Stimulated activated naive B cell treated with anti-CD40 and anti-IgM and Interleukin-4, amounts not matched to agents 10 μg/mL and 1 μg/mL and 100 μg/mL, for 72 hours (primary cell): ENCODE results near the gene RNF223.
A peak's percentile ranks its signal among the peaks of the same experiment; 100 is the strongest.
"Not testable (repeated sequence)": the region's sequence is repeated elsewhere in the genome, so short reads cannot be mapped to it uniquely, and the experiment has no call there.

Source experiments
- ATAC-seq, 2 donors: fragments of 150-1000 bp; cut with Tn5 transposase; replicated peaks; 2 replicates each; pipeline ENCODE4 v1.10.0; 2021; ENCODE audit warnings: moderate library complexity in 1 of 2
- DNase-seq: peaks from one replicate; pipeline ENCODE4 v3.0.0; 2021
- H3K27ac Mint-ChIP-seq: one replicate; pipeline ENCODE4 v1.8.0; 2022; ENCODE audit warnings: mild to moderate bottlenecking, mixed read lengths
- H3K27me3 Mint-ChIP-seq, 2 donors: one replicate each; pipeline ENCODE4 v1.8.0; 2022; ENCODE audit warnings: mixed read lengths in 2 of 2
- H3K36me3 Mint-ChIP-seq, 2 donors: one replicate each; pipeline ENCODE4 v1.8.0; 2022; ENCODE audit warnings: mixed read lengths in 2 of 2, mild to moderate bottlenecking in 1 of 2
- H3K4me1 Mint-ChIP-seq, 2 donors: one replicate each; pipeline ENCODE4 v1.8.0; 2022; ENCODE audit warnings: mixed read lengths in 2 of 2, mild to moderate bottlenecking in 1 of 2
- H3K4me3 Mint-ChIP-seq, 2 donors: one replicate each; pipeline ENCODE4 v1.8.0; 2022; ENCODE audit warnings: mild to moderate bottlenecking in 2 of 2, mixed read lengths in 2 of 2, moderate library complexity in 1 of 2
- H3K9me3 Mint-ChIP-seq, 2 donors: one replicate each; pipeline ENCODE4 v1.8.0; 2022; ENCODE audit warnings: mixed read lengths in 2 of 2, mild to moderate bottlenecking in 1 of 2

The RNF223 gene

DNA sequence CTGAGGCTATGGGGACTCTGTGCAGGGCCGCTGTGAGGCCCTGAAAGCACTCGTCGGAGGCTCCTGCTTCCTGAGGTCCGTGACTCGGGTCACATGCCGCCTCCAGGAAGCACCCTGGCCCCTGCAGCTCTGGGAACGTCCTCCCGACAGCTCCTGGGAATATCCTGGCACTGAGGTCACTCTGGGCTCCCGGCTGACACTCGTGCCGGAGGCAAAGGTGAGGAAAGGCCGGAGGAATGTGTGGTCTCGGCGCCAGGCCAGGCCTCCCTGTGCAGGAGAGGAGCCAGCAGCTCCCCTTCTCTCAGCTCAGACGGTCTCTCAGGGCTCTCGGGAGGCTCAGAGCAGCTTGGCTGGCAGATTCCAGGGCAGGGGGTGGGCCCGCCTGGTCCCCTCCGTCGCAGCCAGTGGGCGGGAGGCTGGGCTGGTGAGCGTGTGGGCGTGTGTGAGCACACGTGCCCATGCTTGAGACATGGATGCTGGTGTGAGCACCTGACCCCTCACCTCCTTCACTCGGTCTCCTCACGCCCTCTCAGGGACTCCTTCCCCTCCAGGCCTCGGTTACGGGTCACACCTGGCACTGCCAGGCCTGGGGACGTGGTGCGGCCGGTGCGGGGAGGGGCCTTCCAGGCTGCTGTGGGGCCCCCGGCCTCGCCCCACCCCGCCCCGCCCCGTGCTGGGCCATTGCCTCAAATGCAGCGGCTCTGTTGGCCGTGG, 5.5 kb upstream of the RNF223 start:
- H3K9me3 Mint-ChIP-seq: no peaks in the 10 kb centered on the region
- peaks cover 8 to 16% of the 10 kb centered on the region in 2 donors for H3K27me3 Mint-ChIP-seq
- DNase-seq (no peak), ATAC-seq (peak; percentile 81 to 83)
- H3K4me1 Mint-ChIP-seq: peaks cover 9 to 12% of the 10 kb centered on the region in 2 donors
- peak overlapping the region; percentile 41 to 70 for H3K4me3 Mint-ChIP-seq
- peaks cover 7 to 9% of the 10 kb centered on the region in 2 donors for H3K36me3 Mint-ChIP-seq
- H3K27ac Mint-ChIP-seq: peak overlapping the region; percentile 56

DNA sequence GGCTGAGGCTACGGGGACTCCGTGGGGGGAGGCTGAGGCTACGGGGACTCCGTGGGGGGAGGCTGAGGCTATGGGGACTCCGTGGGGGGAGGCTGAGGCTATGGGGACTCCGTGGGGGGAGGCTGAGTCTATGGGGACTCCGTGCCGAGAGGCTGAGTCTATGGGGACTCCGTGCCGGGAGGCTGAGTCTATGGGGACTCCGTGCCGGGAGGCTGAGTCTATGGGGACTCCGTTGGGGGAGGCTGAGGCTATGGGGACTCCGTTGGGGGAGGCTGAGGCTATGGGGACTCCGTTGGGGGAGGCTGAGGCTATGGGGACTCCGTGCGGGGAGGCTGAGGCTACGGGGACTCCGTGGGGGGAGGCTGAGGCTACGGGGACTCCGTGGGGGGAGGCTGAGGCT, 3.3 kb upstream of the RNF223 start:
- Mint-ChIP-seq H3K27me3 (peaks cover 10 to 25% of the 10 kb centered on the region in 2 donors), H3K4me1 (peaks cover 10 to 16% of the 10 kb centered on the region in 2 donors)
- not testable (repeated sequence) for DNase-seq, H3K27ac Mint-ChIP-seq, H3K36me3 Mint-ChIP-seq, H3K4me3 Mint-ChIP-seq, ATAC-seq, H3K9me3 Mint-ChIP-seq

DNA sequence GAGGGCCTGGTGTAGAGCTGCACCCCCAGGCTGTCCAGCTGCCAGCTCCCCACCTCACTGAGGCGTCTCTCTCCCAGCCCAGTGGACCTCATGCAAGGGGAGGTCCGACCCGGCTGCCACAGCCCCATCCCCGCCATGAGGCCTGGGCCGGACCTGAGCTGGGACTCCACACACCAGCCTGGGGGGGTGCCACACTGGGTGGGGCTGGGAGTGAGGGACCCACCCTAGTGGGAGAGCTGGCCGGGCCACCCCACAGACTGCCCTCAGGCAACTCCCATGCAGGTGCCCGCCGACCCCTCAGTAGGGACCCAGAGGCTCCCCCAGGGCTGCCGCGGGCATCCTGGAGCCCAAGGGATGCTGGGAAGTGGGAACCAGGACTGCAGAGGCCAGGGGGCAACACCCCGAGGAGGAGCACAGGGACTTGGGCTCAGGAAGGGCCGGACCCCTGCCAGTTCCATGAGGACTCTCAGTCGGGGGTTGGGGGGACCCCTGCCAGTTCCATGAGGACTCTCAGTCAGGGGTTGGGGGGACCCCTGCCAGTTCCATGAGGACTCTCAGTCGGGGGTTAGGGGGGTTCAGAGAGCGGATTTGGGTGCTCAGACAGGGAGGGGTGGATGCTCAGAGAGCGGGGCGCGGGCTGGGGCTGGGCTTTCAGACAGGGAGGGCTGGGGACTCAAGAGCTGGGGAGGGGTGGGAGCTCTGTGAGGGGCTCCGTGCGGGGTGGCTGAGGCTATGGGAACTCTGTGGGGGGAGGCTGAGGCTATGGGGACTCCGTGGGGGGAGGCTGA, 1.2 kb upstream of the RNF223 start:
- no peaks in the 10 kb centered on the region for H3K36me3 Mint-ChIP-seq
- H3K27me3 Mint-ChIP-seq: peaks cover 10 to 24% of the 10 kb centered on the region in 2 donors
- no peak overlapping the region for H3K27ac Mint-ChIP-seq
- no peaks in the 10 kb centered on the region for H3K9me3 Mint-ChIP-seq
- no peak overlapping the region for H3K4me3 Mint-ChIP-seq
- DNase-seq (no peak), ATAC-seq (no peak)
- peaks cover 14 to 22% of the 10 kb centered on the region in 2 donors for H3K4me1 Mint-ChIP-seq

DNA sequence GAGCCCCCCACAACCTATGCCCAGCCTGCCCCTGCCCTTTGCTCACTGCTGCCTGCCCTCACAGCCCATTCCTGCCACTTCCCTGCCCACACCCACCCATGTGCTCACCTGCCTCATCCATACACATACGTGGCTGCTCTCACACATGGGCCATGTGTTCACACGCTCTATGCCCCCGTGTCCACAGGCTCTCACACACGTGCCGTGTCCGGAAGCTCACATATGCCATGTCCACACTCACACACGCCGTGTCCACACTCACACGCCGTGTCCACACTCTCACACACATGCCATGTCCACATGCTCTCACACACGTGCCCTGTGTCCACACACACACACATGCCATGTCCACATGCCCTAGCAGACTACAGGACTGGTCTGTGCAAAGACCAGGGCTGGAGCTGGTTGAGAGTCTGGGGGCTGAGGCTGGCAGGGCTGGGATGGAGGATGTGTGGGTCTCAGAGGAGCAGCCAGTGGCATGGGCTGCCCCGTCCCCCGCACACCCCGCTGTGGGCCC, 583 bp upstream of the RNF223 start:
- ATAC-seq (no peak), DNase-seq (no peak)
- no peak overlapping the region for H3K27ac Mint-ChIP-seq
- H3K4me1 Mint-ChIP-seq: peaks cover 18 to 21% of the 10 kb centered on the region in 2 donors
- H3K27me3 Mint-ChIP-seq: peaks cover 10 to 19% of the 10 kb centered on the region in 2 donors
- H3K4me3 Mint-ChIP-seq: peak overlapping the region in 1 of 2 donors; percentile 14
- H3K36me3 Mint-ChIP-seq: no peaks in the 10 kb centered on the region
- no peaks in the 10 kb centered on the region for H3K9me3 Mint-ChIP-seq

DNA sequence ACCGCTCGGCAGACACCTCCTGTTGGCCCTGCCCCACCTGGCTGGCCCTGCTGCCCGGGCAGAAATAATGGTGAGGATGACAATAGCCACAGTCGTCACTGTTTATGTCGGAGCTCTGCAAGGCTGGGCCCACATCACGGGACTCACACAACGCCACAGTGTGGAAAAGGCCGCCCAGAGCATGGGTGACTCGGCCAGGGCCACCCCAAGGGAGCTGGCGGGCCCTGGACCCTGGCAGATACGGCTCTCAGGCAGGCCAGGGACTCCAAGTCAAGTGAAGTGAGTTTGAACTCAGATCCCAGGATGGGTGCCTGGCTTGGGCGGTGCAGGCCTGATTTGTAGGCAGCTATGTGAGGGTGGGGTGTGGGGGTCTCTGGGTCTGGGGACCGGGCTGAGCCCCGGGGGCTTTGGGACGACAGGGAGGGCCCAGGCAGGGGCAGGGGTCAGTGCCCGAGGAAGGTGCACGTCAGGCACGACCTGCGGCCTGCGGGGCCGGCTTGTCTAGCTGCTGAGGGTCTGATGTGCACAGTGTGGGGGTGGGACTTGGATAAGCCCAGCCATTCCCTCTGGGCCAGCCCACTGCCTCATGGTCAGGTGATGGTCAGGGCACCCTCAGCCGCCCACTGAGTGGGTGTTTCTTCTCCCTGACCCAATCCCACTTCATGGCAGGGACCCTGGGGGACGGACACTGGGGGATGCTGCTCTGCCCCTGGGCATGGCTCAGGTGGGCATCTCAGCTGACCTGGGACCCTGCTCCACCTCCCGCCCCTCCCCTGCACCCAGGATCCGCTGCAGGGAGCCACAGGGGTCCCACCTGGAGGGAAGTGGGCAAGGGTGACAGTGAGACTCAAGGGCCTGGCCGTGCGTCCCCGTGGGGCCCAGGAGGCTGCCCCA, 1.0 kb downstream of the RNF223 start:
- Mint-ChIP-seq H3K4me1 (peaks cover 17 to 21% of the 10 kb centered on the region in 2 donors), H3K27ac (no peak overlapping the region), H3K9me3 (no peaks in the 10 kb centered on the region), H3K36me3 (peaks cover 3 to 4% of the 10 kb centered on the region in 2 donors), H3K4me3 (no peak overlapping the region), H3K27me3 (peaks cover 10 to 19% of the 10 kb centered on the region in 2 donors)
- no peak for DNase-seq
- ATAC-seq: no peak

DNA sequence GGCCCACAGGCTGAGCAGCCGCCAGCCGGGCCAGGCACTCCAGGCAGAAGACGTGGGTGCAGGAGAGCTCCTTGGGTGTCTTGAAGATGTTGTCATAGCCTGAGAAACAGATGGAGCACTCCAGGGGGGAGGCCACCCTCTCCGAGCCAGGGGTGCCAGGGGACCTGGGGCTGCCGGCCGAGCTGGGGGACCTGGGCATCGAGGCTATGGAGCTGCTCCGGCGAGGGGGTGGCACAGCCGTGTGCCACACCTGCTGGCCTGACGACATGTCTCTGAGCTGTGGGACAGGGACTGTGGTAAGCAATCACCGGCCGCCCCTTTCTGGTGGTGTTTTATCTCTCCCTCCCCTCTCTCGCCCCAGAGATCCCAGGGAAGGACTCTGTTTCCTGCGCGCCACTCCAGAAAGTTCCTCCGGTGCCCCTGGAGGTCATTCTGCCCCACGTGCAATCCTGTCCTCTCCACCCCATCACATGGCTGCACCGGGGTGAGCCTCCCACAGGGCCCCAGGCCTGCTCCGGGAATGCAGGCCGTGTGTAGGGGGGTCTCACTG, 1.7 kb downstream of the RNF223 start:
- Mint-ChIP-seq H3K4me3 (no peak overlapping the region), H3K27me3 (peaks cover 10 to 19% of the 10 kb centered on the region in 2 donors), H3K27ac (no peak overlapping the region), H3K9me3 (no peaks in the 10 kb centered on the region), H3K4me1 (peaks cover 18 to 27% of the 10 kb centered on the region in 2 donors), H3K36me3 (peaks cover 3 to 4% of the 10 kb centered on the region in 2 donors)
- ATAC-seq (no peak), DNase-seq (no peak)

DNA sequence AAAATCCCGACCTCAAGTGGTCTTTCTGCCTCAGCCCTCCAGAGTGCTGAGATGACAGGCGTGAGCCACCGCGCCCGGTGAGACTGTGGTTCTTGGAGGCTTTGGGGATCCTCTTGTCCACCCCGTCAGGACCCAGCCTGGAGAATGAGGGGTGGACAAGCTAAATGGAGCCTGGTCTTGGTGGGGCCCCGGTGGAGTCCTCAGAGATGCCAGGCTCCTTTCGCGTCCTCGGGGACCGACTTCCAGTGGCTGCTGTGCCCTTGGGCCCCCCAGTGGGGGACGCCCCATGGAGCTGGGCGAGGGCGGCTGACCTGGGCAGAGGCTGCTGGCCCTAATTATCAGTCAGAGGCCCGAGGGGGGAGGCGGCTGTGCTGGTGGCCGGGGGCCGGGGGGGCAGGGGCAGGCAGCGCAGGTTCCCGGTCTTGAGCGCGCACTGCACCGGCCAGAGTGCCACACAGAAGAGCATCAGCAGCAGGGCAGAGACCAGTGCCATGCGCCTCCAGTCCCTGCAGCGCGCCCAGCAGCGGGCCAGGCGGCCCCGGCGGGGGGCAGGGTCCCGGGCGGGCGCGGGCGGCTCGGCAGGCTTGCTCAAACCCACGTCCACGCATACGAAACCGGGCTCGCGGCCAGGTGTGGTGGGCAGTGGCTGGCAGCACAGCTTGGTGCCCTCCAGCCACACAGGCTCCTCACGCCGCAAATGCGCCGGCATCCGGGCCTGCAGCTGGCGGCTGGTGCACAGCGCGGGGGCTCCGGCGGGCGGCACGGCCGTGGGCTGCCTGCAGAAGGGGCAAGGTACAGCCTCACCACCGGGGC, 2.4 kb downstream of the RNF223 start:
- H3K9me3 Mint-ChIP-seq: no peaks in the 10 kb centered on the region
- no peak overlapping the region for H3K4me3 Mint-ChIP-seq
- H3K27ac Mint-ChIP-seq: peak overlapping the region; percentile 47

DNA sequence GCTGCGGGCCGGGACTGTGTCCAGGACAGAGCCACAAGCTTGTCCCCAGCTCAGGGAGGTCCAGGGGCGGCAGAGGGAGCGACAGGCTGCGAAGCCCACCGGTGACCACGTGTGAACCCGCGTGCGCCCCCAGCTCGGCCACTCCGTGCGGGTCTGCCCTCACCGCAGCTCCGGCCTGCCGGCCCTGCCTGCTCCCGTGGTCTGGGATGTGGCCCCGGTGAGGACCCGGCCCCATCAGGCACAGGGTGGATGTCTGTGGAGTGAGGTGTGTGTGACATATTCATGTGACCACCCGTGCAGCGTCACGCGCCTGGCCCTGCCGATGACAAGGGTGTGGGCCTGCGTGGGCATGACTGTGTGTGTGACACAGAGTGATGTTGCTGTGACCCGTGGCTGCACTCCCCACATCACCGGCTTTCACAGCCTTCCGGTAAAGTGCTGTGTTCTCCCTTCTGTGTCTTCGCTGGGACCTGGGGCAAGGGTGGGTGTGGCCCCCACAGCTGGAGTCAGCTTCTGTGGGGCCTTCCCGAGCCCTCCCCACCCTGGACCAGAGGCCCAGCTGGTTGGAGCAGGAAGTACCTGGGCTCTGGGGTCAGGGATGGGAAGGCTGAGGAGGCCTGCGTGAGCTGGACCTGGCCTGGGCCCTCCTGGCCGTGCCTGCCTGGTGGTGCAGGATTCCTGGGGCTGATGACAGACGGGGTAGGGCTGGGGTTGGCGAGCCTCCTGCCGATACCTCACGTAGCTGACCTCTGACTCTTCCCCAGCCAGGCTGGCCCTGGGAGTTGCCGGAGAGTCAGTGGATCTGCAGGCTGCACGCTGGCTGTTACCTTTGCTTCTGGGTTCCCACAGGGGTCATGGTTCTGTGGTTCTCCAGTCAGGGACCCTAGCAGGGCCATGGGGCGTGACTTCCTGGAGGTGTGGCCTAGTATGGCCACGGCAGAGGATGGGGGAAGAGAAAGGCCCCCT, 4.1 kb downstream of the RNF223 start:
- no peak for DNase-seq
- peak overlapping the region; percentile 94 for H3K27ac Mint-ChIP-seq
- H3K4me1 Mint-ChIP-seq: peaks cover 28 to 35% of the 10 kb centered on the region in 2 donors

More for the DNA sequence above, 2.4 kb downstream of the RNF223 start:
- DNase-seq: no peak
- Mint-ChIP-seq H3K4me1 (peaks cover 18 to 28% of the 10 kb centered on the region in 2 donors), H3K27me3 (peaks cover 10 to 19% of the 10 kb centered on the region in 2 donors), H3K36me3 (peaks cover 3 to 4% of the 10 kb centered on the region in 2 donors)
- ATAC-seq: no peak

DNA sequence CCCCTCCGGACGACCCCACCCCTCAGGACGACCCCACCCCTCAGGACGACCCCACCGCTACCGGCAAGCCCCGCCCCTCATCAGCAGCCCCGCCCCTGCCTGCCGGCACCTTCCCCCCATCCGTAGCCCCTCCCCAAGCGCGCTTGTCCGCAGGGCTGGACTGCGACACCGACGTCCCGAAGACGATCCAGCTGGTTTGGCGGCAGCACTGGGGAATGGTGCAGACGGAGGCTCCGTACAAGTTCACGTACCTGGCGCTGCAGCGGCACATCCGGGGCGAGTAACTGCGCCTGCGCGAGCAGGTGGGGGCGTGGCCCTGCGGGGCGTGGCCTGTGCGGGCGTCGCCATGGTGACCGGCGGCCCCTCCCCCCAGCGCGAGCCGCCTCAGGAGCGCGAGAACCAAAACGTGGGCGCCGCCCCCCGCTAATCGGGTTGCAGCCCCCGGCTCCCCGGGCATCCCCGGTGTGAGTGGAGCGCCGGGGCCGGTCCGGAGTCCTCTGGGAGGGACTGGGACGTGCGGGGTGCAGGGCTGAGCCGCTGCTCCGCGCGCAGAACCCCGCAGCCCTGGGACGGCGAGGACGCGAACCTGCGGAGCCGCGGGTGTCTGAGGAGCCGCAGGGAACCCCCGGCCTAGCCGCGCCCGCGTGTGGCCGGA, 4.9 kb downstream of the RNF223 start:
- Mint-ChIP-seq H3K4me1 (peaks cover 29 to 40% of the 10 kb centered on the region in 2 donors), H3K27me3 (peaks cover 0 to 7% of the 10 kb centered on the region in 2 donors), H3K9me3 (no peaks in the 10 kb centered on the region), H3K27ac (peak overlapping the region; percentile 89), H3K36me3 (peaks cover 7 to 12% of the 10 kb centered on the region in 2 donors), H3K4me3 (peak overlapping the region; percentile 84 to 87)
- DNase-seq (peak; percentile 86), ATAC-seq (peak; percentile 45 to 66)

More for the DNA sequence above, 4.1 kb downstream of the RNF223 start:
- peak; percentile 6 to 42 for ATAC-seq
- H3K9me3 Mint-ChIP-seq: no peaks in the 10 kb centered on the region
- H3K27me3 Mint-ChIP-seq: peaks cover 6 to 14% of the 10 kb centered on the region in 2 donors
- H3K36me3 Mint-ChIP-seq: peaks cover 7 to 9% of the 10 kb centered on the region in 2 donors
- peak overlapping the region; percentile 74 to 82 for H3K4me3 Mint-ChIP-seq

DNA sequence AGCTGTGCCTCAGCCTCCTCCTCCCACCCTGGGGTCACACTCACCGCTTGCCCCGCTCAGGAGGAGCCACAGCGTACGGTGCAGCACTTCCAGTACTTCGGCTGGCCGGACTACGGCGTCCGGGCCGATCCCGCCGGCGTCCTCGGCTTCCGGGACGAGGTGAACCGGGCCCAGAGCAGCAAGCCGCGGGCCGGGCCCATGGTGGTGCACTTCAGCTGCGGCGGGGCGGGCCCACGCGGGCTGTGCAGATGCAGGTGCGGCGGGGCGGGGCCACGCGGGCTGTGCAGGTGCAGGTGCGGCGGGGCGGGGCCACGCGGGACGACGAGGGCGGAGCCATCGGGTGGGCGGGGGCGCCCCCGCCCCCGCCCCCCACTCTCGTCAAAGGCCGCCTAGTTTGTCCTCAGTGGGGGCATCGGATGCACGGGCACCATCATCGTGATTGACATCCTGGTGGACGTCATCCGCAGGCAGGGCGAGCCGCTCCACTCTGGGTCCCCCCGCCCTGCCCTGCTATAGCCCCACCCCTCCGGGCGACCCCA, 5.5 kb downstream of the RNF223 start:
- peaks cover 7 to 14% of the 10 kb centered on the region in 2 donors for H3K36me3 Mint-ChIP-seq
- DNase-seq (no peak), ATAC-seq (peak; percentile 17 to 33)
- peak overlapping the region; percentile 42 for H3K27ac Mint-ChIP-seq
- H3K9me3 Mint-ChIP-seq: no peaks in the 10 kb centered on the region
- H3K4me3 Mint-ChIP-seq: peak overlapping the region; percentile 84 to 87
- peaks cover 31 to 46% of the 10 kb centered on the region in 2 donors for H3K4me1 Mint-ChIP-seq
- H3K27me3 Mint-ChIP-seq: peaks cover 0 to 7% of the 10 kb centered on the region in 2 donors

DNA sequence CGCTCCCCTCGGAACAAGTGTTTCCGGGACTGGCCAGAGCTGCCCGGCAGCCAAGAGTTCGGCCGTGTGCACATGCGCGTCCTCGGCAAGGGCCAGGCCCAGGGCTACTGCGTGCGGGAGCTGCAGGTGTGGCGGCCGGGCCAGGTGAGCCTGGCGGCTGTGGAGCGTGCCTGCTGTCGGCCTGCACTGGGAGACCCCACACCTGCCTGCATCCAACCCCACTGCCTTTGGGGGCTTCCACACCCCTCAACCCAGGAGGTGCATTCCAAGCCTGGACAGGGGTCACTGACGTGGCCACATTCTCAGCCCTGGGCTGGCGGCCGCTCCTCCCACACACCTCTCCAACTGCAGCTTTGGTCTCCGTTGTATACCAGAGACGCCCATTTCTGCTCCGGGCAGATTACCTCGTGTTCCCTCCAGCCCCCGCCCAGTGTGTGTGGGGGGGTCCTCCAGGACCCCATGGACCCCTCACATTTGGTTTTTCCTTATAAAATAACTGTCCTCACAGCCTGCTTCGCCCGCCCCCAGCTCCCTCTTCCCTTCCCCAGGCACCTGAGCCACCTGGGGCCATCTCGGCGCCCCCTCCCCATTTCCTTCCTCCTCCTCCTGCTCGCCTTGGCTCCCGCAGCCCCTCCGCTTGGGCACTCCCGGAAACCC, 6.1 kb downstream of the RNF223 start:
- no peak for ATAC-seq
- Mint-ChIP-seq H3K4me3 (peak overlapping the region; percentile 83 to 84), H3K27me3 (peaks cover 0 to 6% of the 10 kb centered on the region in 2 donors), H3K4me1 (peaks cover 33 to 52% of the 10 kb centered on the region in 2 donors), H3K9me3 (no peaks in the 10 kb centered on the region), H3K27ac (peak overlapping the region; percentile 42), H3K36me3 (peaks cover 7 to 14% of the 10 kb centered on the region in 2 donors)
- no peak for DNase-seq
